IMR-90 (cell line): ENCODE data around the gene RUBCN. TPM values are rescaled to one million over a fixed set of nuclear protein-coding genes. Genes with fewer than 3 reads are reported as not detected.
A peak's percentile ranks its signal among the peaks of the same experiment; 100 is the strongest.

Source experiments
- ATAC-seq: fragments of 200-7000 bp; cut with Tn5 transposase; 2 replicates; pipeline ENCODE4 v1.9.1; 2020; ENCODE audit warnings: low read depth, mild to moderate bottlenecking, moderate library complexity
- BruUV-seq: library from RNA; stranded (reverse); fragments of 400-500 nt; replicated peaks from 2 replicates; lab custom pipeline; 2021; lab: Mats Ljungman, UMichigan
- CTCF ChIA-PET: fragments of 300-600 bp; formaldehyde crosslinking; extraction: SDS; loops from one replicate; lab custom pipeline; 2021; ENCODE audit warnings: antibody characterized with exemption; lab: Yijun Ruan, JAX
- POLR2A ChIA-PET: fragments of 300-600 bp; sonication (Branson Sonifier 250); formaldehyde crosslinking; loops from one replicate; lab custom pipeline; 2022; ENCODE audit warnings: antibody characterized with exemption; ENCODE audit not compliant: unreplicated experiment; lab: Charles Lee
- DNase-seq: peaks from one replicate; pipeline ENCODE4 v3.0.0; 2013
- H2AFZ ChIP-seq: replicated peaks from 2 replicates; pipeline ENCODE3; 2013; ENCODE audit warnings: low read length, mild to moderate bottlenecking; ENCODE audit not compliant: poor library complexity
- H2AK5ac ChIP-seq: 2 replicates; pipeline ENCODE4 v1.6.1; 2013; ENCODE audit warnings: low read depth, low read length, inconsistent platforms
- H2AK9ac ChIP-seq: replicated peaks from 2 replicates; pipeline ENCODE3; 2013; ENCODE audit warnings: mild to moderate bottlenecking, low read depth, low read length, moderate library complexity; ENCODE audit not compliant: poor library complexity
- H2BK120ac ChIP-seq: 2 replicates; pipeline ENCODE4 v1.6.1; 2013; ENCODE audit warnings: low read depth, low read length, inconsistent platforms
- H2BK15ac ChIP-seq: 3 replicates; pipeline ENCODE4 v1.6.1; 2013; ENCODE audit warnings: low read depth, low read length, inconsistent platforms
- H2BK20ac ChIP-seq: 2 replicates; pipeline ENCODE4 v1.6.1; 2013; ENCODE audit warnings: low read depth, mild to moderate bottlenecking, inconsistent platforms, low read length, moderate library complexity
- H2BK5ac ChIP-seq: 2 replicates; pipeline ENCODE4 v1.6.1; 2013; ENCODE audit warnings: mild to moderate bottlenecking, low read depth, low read length, inconsistent platforms; ENCODE audit not compliant: poor library complexity, severe bottlenecking
- H3K14ac ChIP-seq: replicated peaks from 2 replicates; pipeline ENCODE4 v1.6.1; 2013; ENCODE audit warnings: low read depth, low read length, inconsistent platforms
- H3K18ac ChIP-seq: 2 replicates; pipeline ENCODE4 v1.6.1; 2013; ENCODE audit warnings: low read depth, low read length, control low read depth
- H3K23ac ChIP-seq: 2 replicates; pipeline ENCODE4 v1.6.1; 2013; ENCODE audit warnings: low read depth, low read length, inconsistent platforms
- H3K27ac ChIP-seq: 2 replicates; pipeline ENCODE4 v1.5.1; 2013; ENCODE audit warnings: mild to moderate bottlenecking, control low read depth, low read length; ENCODE audit not compliant: insufficient read depth
- H3K27me3 ChIP-seq: 2 replicates; pipeline ENCODE4 v1.6.1; 2013; ENCODE audit warnings: low read length; ENCODE audit not compliant: control insufficient read depth, insufficient read depth
- H3K36me3 ChIP-seq: 2 replicates; pipeline ENCODE4 v1.6.1; 2013; ENCODE audit warnings: low read length, mixed read lengths; ENCODE audit not compliant: control insufficient read depth, insufficient read depth
- H3K4ac ChIP-seq: 2 replicates; pipeline ENCODE4 v1.6.1; 2013; ENCODE audit warnings: low read depth, low read length, inconsistent platforms
- H3K4me1 ChIP-seq: 2 replicates; pipeline ENCODE4 v1.6.1; 2013; ENCODE audit warnings: low read length, mixed read lengths; ENCODE audit not compliant: control insufficient read depth, insufficient read depth
- H3K4me2 ChIP-seq: 2 replicates; pipeline ENCODE4 v1.6.1; 2013; ENCODE audit warnings: low read depth, mild to moderate bottlenecking, control low read depth, low read length, moderate library complexity
- H3K4me3 ChIP-seq: 2 replicates; pipeline ENCODE4 v1.5.1; 2013; ENCODE audit warnings: low read depth, mild to moderate bottlenecking, control low read depth, low read length, moderate library complexity; ENCODE audit not compliant: insufficient read depth
- H3K56ac ChIP-seq: 2 replicates; pipeline ENCODE4 v1.6.1; 2013; ENCODE audit warnings: low read length, inconsistent platforms; ENCODE audit not compliant: insufficient read depth; ENCODE audit errors: extremely low read depth
- H3K79me1 ChIP-seq, 2 experiments: 2 replicates each; pipeline ENCODE4 v1.6.1; 2013; ENCODE audit warnings: low read length in 2 of 2, inconsistent platforms in 1 of 2, low read depth in 1 of 2
- H3K9ac ChIP-seq: 2 replicates; pipeline ENCODE4 v1.6.1; 2013; ENCODE audit warnings: low read depth, low read length, control low read depth
- H3K9me1 ChIP-seq: 2 replicates; pipeline ENCODE4 v1.6.1; 2013; ENCODE audit warnings: low read length, inconsistent platforms; ENCODE audit not compliant: insufficient read depth
- H3K9me3 ChIP-seq: 2 replicates; pipeline ENCODE4 v1.6.1; 2013; ENCODE audit warnings: low read length; ENCODE audit not compliant: control insufficient read depth, insufficient read depth
- H4K20me1 ChIP-seq: 2 replicates; pipeline ENCODE4 v1.6.1; 2013; ENCODE audit warnings: low read length, inconsistent platforms; ENCODE audit not compliant: insufficient read depth
- H4K5ac ChIP-seq: 2 replicates; pipeline ENCODE4 v1.6.1; 2013; ENCODE audit warnings: mild to moderate bottlenecking, low read depth, low read length, control low read depth
- H4K8ac ChIP-seq, 2 experiments: 2 replicates each; pipeline ENCODE4 v1.6.1; 2013; ENCODE audit warnings: low read depth in 2 of 2, low read length in 2 of 2, control low read depth in 1 of 2, inconsistent platforms in 1 of 2
- H4K91ac ChIP-seq: 2 replicates; pipeline ENCODE4 v1.6.1; 2013; ENCODE audit warnings: low read depth, low read length, inconsistent platforms; ENCODE audit not compliant: insufficient read depth
- ELK1 ChIP-seq: fragments of 150-350 bp; IDR thresholded peaks from 2 replicates; pipeline ENCODE4 v1.6.1; 2016; ENCODE audit warnings: low read depth, mild to moderate bottlenecking, low read length, moderate library complexity, borderline replicate concordance
- FOS ChIP-seq: fragments of 150-350 bp; IDR thresholded peaks from 2 replicates; pipeline ENCODE4 v1.6.1; 2016; ENCODE audit warnings: low read depth, low read length
- MXI1 ChIP-seq: IDR thresholded peaks from 2 replicates; pipeline ENCODE4 v1.6.1; 2012; ENCODE audit warnings: low read depth, mild to moderate bottlenecking, low read length, moderate library complexity, borderline replicate concordance
- NFE2L2 ChIP-seq: fragments of 150-350 bp; IDR thresholded peaks from 2 replicates; pipeline ENCODE4 v1.6.1; 2016; ENCODE audit warnings: low read depth, mild to moderate bottlenecking, low read length
- POLR2A ChIP-seq: IDR thresholded peaks from 2 replicates; pipeline ENCODE4 v1.6.1; 2012; ENCODE audit warnings: mild to moderate bottlenecking, low read depth, low read length
- RCOR1 ChIP-seq: IDR thresholded peaks from 2 replicates; pipeline ENCODE4 v1.6.1; 2012; ENCODE audit warnings: mild to moderate bottlenecking, low read length, improper control_type of control experiment; ENCODE audit not compliant: insufficient replicate concordance
- RFX5 ChIP-seq: IDR thresholded peaks from 2 replicates; pipeline ENCODE4 v1.8.0; 2012; ENCODE audit warnings: low read depth, mild to moderate bottlenecking, low read length, moderate library complexity
- USF2 ChIP-seq: fragments of 150-350 bp; IDR thresholded peaks from 2 replicates; pipeline ENCODE4 v1.6.1; 2017; ENCODE audit warnings: mild to moderate bottlenecking, antibody characterized with exemption, low read length, low read depth
- WGBS, 2 experiments: methylation state at CpG; one replicate each; pipeline versions ENCODE4 v1.1.5 to v1.1.7; 2013; ENCODE audit warnings: missing lambda C conversion rate in 2 of 2; ENCODE audit not compliant: insufficient read length in 1 of 2; ENCODE audit errors: extremely low coverage in 2 of 2; 5-methylcytosine and 5-hydroxymethylcytosine counted together
- dilution Hi-C: fragments of 300-500 bp; cut with HindIII; formaldehyde crosslinking; loops from one replicate; pipeline ENCODE4 v1.14.3; 2018; ENCODE audit warnings: low sequenced_read_pairs; ENCODE audit not compliant: unreplicated experiment
- in situ Hi-C: fragments of 300-500 bp; cut with MboI; formaldehyde crosslinking; loops from 3 replicates; pipeline ENCODE4 v1.14.3; 2019; ENCODE audit warnings: low sequenced_read_pairs, inconsistent platforms, mixed read lengths
- intact Hi-C: fragments of 100-400 bp; cut with micrococcal nuclease; formaldehyde crosslinking; loops from 2 replicates; pipeline ENCODE4 v1.10.0; 2022
- polyA plus RNA-seq, 3 experiments: library from polyadenylated mRNA; depleted of rRNA; stranded (reverse); fragments of >200 nt; gene quantifications; 2 replicates each; pipeline ENCODE4 v1.2.3, GENCODE V29; 2012; ENCODE audit warnings: low replicate concordance in 1 of 3
- total RNA-seq: library from RNA; depleted of rRNA; stranded (reverse); fragments of >200 nt; gene quantifications from 2 replicates; pipeline ENCODE4 v1.2.3, GENCODE V29; 2012

The RUBCN gene
- total and polyA plus RNA-seq, 2 of the 4 experiments (the other 2 are of a cell fraction), result 10.8 to 12.6 TPM

- TF ChIP-seq USF2, result no peak
- no peak for TF ChIP-seq POLR2A
Observed at GRCh38 chr3:197737319-197737649, 580 bp upstream of the RUBCN start (continued).

- peak overlapping the region; percentile 70 for H3K4me3 ChIP-seq
- H3K36me3 ChIP-seq, result no peaks in the 10 kb centered on the region
- intact Hi-C loops, result loop anchor here (2.0 kb wide), 1 partner anchor 23 kb away; no protein-coding TSS in a partner anchor
- H2AK9ac ChIP-seq, result peak overlapping the region; percentile 90
- peaks cover 1% of the 10 kb centered on the region; the same call in 1 of the 2 replicates for H3K4me1 ChIP-seq
- no peak overlapping the region for H2BK15ac ChIP-seq
- peak overlapping the region in 1 of 2 experiments; percentile 20; a peak in 1 of 4 replicates for H4K8ac ChIP-seq
- POLR2A ChIA-PET, result no interaction called here
- H3K9ac ChIP-seq, result peak overlapping the region; percentile 83
- dilution Hi-C loops, result no loop called here
- TF ChIP-seq RCOR1 (no peak), ELK1 (no peak), NFE2L2 (no peak), RFX5 (no peak), FOS (no peak), MXI1 (peak; percentile 25; the same call in 1 of the 2 replicates)
- in situ Hi-C loops, result no loop called here
- peaks cover 18 to 47% of the 10 kb centered on the region in 2 experiments for H3K79me1 ChIP-seq
- peak overlapping the region; percentile 1; the same call in 1 of the 2 replicates for H4K91ac ChIP-seq
- no peak overlapping the region for H3K56ac ChIP-seq
- peak overlapping the region; percentile 60 for H3K4ac ChIP-seq
- no peak overlapping the region for H4K5ac ChIP-seq
- peaks cover 8% of the 10 kb centered on the region; the same call in 1 of the 2 replicates for H4K20me1 ChIP-seq
- CTCF ChIA-PET, result no interaction called here
- H3K14ac ChIP-seq, result peak overlapping the region; percentile 81; the same call in 1 of the 2 replicates
- no peaks in the 10 kb centered on the region for H3K9me3 ChIP-seq
- DNase-seq, result no peak
- peak overlapping the region; percentile 20 for H3K27ac ChIP-seq
- H3K4me2 ChIP-seq, result peak overlapping the region; percentile 93
- H3K23ac ChIP-seq, result peak overlapping the region; percentile 94
- peaks cover 3% of the 10 kb centered on the region for H3K9me1 ChIP-seq
- peak overlapping the region; percentile 91 for H2AFZ ChIP-seq
- no peak overlapping the region for H3K18ac ChIP-seq
- no TSS peak for BruUV-seq
- peak; percentile 12 for ATAC-seq
- 0% methylated on average over 8 of the region's 17 CpGs; no CpG with 5 or more reads in 1 of the 2 experiments for WGBS, 2 experiments
- H2BK120ac ChIP-seq, result peak overlapping the region; percentile 16; the same call in 1 of the 2 replicates
- H2AK5ac ChIP-seq, result peak overlapping the region; percentile 80
- H3K27me3 ChIP-seq, result no peaks in the 10 kb centered on the region
- H2BK20ac ChIP-seq, result no peak overlapping the region
- peak overlapping the region; percentile 4 for H2BK5ac ChIP-seq
Observed at GRCh38 chr3:197736010-197736490, 654 bp downstream of the RUBCN start.
